Body of pancreas (tissue), 4 donors: ENCODE results near the gene SLC38A3. TPM values are rescaled to one million over a fixed set of nuclear protein-coding genes. Genes with fewer than 3 reads are reported as not detected.
A peak's percentile ranks its signal among the peaks of the same experiment; 100 is the strongest.
"Not testable (repeated sequence)": the region's sequence is repeated elsewhere in the genome, so short reads cannot be mapped to it uniquely, and the experiment has no call there.

Experiments
- ATAC-seq: fragments of 150-250 bp; one replicate; pipeline ENCODE4 v1.9.1; 2016
- DNase-seq, 4 donors: peaks; one replicate each; pipeline ENCODE4 v3.0.0-alpha.2; 2019
- H3K27ac ChIP-seq, 4 donors: fragments of 200-600 bp; sonication (generic); 1 replicate in 3 of 4; 2 replicates in 1 of 4; pipeline versions ENCODE4 v1.5.1 to v1.6.1; 2016 to 2019; ENCODE audit warnings: mild to moderate bottlenecking in 1 of 4, mixed read lengths in 1 of 4, moderate library complexity in 1 of 4
- H3K27me3 ChIP-seq, 2 donors: fragments of 200-600 bp; sonication (generic); one replicate each; pipeline ENCODE4 v1.6.0; 2016; ENCODE audit warnings: mild to moderate bottlenecking in 1 of 2
- H3K36me3 ChIP-seq, 2 donors: fragments of 200-600 bp; sonication (generic); replicated peaks in 1 of 2; 2 replicates each; pipeline ENCODE4 v1.5.1; 2016; ENCODE audit warnings: low read depth in 2 of 2; ENCODE audit not compliant: insufficient read depth in 1 of 2
- H3K4me1 ChIP-seq: fragments of 200-600 bp; sonication (generic); one replicate; pipeline ENCODE4 v1.6.0; 2016
- H3K4me3 ChIP-seq, 2 donors: fragments of 200-600 bp; sonication (generic); 1 replicate in 1 of 2; 2 replicates in 1 of 2; pipeline ENCODE4 v1.5.1; 2016 to 2019
- H3K9me3 ChIP-seq, 3 donors: fragments of 200-600 bp; sonication (generic); 1 replicate in 2 of 3; 2 replicates in 1 of 3; pipeline ENCODE4 v1.5.1; 2016
- POLR2A ChIP-seq, 3 donors: fragments of 450-650 bp; IDR thresholded peaks; one replicate each; pipeline ENCODE4 v1.6.1; 2016; ENCODE audit warnings: antibody characterized with exemption in 3 of 3, mild to moderate bottlenecking in 2 of 3
- WGBS, 2 donors: methylation state at CpG; one replicate each; pipeline ENCODE4 v1.1.5; 2017; 5-methylcytosine and 5-hydroxymethylcytosine counted together
- intact Hi-C: fragments of 100-400 bp; cut with DNase I; formaldehyde crosslinking; loops from one replicate; pipeline ENCODE4 v1.15.1; 2023
- total RNA-seq, 2 donors: library from RNA; depleted of rRNA; stranded (reverse); fragments of >200 nt; gene quantifications; one replicate each; pipeline ENCODE4 v1.1.0, GENCODE V29; 2016
- TF ChIP-seq, protein P1 (sequence below), 7 experiments: fragments of 450-650 bp in 4 of 7; fragments of 200-600 bp in 3 of 7; sonication (generic) in 3 of 7; IDR thresholded peaks; one replicate each; pipeline ENCODE4 v1.5.1; 2016 to 2019; ENCODE audit warnings: antibody characterized with exemption in 7 of 7

SLC38A3 gene
- total RNA-seq, 2 donors from 2014 or later, result 4.6 to 48.0 TPM

DNA sequence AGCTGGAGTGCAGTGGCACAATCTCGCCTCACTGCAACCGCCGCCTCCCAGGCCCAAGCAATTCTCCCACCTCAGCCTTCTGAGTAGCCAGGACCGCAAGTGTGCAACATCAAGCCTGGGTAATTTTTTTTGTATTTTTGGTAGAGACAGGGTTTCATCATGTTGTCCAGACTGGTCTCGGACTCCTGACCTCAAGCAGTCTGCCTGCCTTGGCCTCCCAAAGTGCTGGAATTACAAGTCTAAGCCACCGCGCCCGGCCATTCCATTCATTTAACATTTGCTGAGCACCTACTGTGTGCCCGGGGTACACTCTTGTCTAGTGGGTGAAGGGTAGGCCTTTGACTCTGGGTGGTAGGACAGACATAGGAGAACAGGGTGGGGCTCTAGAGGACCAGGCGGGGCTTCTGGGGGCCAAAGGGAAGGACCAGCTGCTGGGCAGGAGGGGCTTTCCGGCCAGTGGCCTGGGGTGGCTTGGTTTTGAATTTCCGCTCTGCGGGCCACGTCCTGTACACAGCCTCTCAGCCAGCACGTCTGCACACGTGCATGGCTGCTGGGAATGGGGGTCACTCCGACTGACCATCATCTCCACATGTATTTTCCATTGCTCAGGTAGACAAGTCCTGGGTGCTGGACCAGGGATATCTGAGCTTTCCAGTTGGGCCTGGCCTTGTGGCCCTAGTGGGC lies 2.4 kb downstream of the SLC38A3 start:
- H3K4me1 ChIP-seq, result peaks cover 91% of the 10 kb centered on the region
- ATAC-seq, result no peak
- H3K27ac ChIP-seq, result no peak overlapping the region
- no peaks in the 10 kb centered on the region for H3K9me3 ChIP-seq
- H3K27me3 ChIP-seq, result no peaks in the 10 kb centered on the region
- intact Hi-C loops, result no loop called here
- TF ChIP-seq, protein P1, sequence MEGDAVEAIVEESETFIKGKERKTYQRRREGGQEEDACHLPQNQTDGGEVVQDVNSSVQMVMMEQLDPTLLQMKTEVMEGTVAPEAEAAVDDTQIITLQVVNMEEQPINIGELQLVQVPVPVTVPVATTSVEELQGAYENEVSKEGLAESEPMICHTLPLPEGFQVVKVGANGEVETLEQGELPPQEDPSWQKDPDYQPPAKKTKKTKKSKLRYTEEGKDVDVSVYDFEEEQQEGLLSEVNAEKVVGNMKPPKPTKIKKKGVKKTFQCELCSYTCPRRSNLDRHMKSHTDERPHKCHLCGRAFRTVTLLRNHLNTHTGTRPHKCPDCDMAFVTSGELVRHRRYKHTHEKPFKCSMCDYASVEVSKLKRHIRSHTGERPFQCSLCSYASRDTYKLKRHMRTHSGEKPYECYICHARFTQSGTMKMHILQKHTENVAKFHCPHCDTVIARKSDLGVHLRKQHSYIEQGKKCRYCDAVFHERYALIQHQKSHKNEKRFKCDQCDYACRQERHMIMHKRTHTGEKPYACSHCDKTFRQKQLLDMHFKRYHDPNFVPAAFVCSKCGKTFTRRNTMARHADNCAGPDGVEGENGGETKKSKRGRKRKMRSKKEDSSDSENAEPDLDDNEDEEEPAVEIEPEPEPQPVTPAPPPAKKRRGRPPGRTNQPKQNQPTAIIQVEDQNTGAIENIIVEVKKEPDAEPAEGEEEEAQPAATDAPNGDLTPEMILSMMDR (IDR thresholded peaks at IDR 0.05), result no peak
- TF ChIP-seq POLR2A (IDR thresholded peaks at IDR 0.05), result no peak
- 91 to 92% methylated on average over 11 to 17 of the region's 17 CpGs for WGBS, 2 donors
- H3K36me3 ChIP-seq, result no peaks in the 10 kb centered on the region
- DNase-seq, result no peak
- no peak overlapping the region for H3K4me3 ChIP-seq

DNA sequence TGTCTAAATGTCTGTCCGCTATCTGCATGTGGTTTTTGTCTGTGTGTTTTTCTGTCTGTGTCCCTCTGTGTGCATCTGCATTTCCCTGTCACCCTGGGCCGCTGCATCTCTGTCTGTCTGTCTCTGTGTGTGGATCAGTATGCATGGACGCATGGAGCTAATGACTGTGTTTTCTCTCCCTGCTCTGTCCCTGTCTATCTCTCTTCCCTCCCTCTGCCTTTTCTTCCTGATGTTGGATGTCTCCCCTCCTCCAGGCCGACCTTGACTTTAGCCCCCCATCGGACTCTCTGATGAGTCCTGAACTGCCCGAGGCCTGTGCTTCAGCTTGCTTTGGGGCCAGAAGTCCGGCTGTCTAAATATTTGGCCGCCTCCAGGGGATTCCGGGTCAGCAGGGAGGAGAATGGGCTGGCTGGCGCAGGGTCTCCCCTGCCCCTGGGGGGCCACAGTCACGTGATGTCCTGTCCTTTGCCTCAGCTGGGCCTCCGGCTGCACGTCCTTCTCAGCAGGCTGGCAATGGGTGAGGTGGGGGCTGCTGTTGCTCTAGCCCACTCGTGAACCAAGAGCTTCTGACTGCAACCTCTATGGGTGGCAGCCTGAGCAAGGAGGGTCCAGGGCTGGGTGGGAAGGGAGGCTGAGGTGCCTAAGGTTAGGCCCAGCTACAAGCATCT lies 3.7 kb downstream of the SLC38A3 start:
- WGBS, 2 donors, result 56 to 74% methylated on average over 8 to 13 of the region's 14 CpGs
- H3K36me3 ChIP-seq, result no peaks in the 10 kb centered on the region
- H3K4me3 ChIP-seq, result no peak overlapping the region
- no peaks in the 10 kb centered on the region for H3K27me3 ChIP-seq
- no peaks in the 10 kb centered on the region for H3K9me3 ChIP-seq
- no peak for ATAC-seq
- TF ChIP-seq POLR2A (IDR thresholded peaks at IDR 0.05), result no peak
- TF ChIP-seq, protein P1 (IDR thresholded peaks at IDR 0.05), result no peak
- no peak for DNase-seq
- intact Hi-C loops, result no loop called here
- H3K27ac ChIP-seq, result peak overlapping the region in 3 of 4 donors; percentile 19 to 40 (median 39)
- H3K4me1 ChIP-seq, result peaks cover 91% of the 10 kb centered on the region

DNA sequence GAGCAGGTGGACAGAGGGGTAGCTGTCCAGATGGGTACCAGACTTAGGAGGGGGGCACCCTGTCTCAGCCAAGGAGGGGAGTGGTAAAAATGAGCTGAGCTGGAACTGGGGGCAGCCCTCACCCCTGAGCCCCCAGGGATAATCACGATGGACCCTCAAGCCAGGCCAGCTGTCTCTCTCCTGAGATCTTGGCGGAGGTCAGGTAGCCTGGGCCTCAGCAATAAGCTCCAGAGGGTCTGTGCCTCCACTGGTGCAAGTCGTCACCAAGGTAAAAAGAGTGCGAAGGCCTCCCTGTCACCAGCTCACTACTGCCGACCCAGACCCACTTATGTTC lies 5.1 kb downstream of the SLC38A3 start:
- 60 to 64% methylated on average over 1 to 5 of the region's 5 CpGs for WGBS, 2 donors
- H3K36me3 ChIP-seq, result no peaks in the 10 kb centered on the region
- H3K4me1 ChIP-seq, result peaks cover 86% of the 10 kb centered on the region
- ATAC-seq (no peak), DNase-seq (no peak)
- H3K27ac ChIP-seq, result peak overlapping the region; percentile 75 to 86 (median 79)
- H3K9me3 ChIP-seq, result no peaks in the 10 kb centered on the region
- TF ChIP-seq POLR2A (IDR thresholded peaks at IDR 0.05), result no peak
- TF ChIP-seq, protein P1 (IDR thresholded peaks at IDR 0.05), result no peak
- intact Hi-C loops, result no loop called here
- H3K27me3 ChIP-seq, result no peaks in the 10 kb centered on the region
- no peak overlapping the region for H3K4me3 ChIP-seq

DNA sequence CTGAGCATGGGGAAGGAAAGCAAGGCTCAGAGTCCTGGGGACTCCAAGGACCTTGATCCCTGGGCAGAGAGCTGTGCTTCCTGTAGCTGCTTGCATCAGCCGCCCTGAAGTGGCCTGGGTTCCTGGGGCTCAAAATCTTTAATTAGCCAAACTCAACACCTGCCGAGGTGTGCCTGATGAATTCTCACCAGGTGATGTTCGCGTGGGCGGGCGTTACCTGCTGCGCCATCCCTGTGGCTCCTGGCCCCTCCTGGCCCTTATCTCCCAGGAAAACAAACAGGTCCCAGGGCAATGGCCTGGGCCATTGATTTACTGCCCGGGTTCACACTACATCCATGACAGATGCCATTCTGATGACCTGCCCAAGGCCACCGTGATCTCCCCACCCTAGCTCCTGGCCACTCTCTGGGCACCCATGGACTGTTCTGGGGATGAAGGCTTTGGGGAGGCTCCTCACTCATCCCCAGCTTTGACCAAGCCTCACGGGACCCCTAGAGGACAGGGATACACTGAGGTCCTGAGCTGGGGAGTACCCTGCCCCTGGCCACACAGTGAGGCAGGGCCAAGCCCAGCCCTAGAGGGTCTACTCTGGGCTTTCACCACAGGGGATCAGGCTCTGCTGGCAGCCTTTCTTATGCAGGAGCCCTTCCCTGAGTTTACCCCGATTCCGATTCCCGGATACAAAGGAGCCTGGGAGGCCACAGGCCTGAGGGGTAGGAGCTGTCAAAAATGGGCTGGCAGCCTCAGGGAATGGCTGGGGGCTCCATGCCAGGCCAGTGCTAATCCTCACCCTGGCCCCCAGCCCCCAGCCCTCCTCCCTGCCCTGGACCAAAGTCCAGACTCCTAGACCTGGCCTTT lies 5.7 kb downstream of the SLC38A3 start:
- Histone ChIP-seq H3K9me3 (no peaks in the 10 kb centered on the region), H3K4me3 (no peak overlapping the region), H3K36me3 (no peaks in the 10 kb centered on the region), H3K4me1 (peaks cover 80% of the 10 kb centered on the region), H3K27me3 (no peaks in the 10 kb centered on the region), H3K27ac (peak overlapping the region; percentile 75 to 86 (median 79))
- intact Hi-C loops, result no loop called here
- TF ChIP-seq, protein P1 (IDR thresholded peaks at IDR 0.05), result no peak
- peak in 1 of 3 donors; percentile 32 for TF ChIP-seq POLR2A (IDR thresholded peaks at IDR 0.05)
- ATAC-seq (peak; percentile 63), DNase-seq (peak; percentile 54 to 84 (median 74))
- 12 to 32% methylated on average over 8 to 13 of the region's 13 CpGs for WGBS, 2 donors

DNA sequence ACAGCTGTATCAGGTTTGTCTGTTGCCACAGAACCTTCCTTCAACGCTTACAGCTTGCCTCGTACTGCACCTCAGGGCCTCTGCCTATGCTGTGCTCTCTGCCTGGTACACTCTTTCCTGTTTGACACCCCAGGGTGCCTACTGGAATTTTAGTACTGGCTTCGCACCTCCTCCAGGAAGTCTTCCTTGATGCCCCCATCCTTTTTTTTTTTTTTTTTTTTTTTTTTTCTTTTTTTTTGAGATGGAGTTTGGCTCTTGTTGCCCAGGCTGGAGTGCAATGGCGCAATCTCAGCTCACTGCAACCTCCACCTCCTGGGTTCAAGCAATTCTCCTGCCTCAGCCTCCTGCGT lies 6.3 kb downstream of the SLC38A3 start:
- H3K9me3 ChIP-seq, DNase-seq, H3K4me3 ChIP-seq, H3K36me3 ChIP-seq, ATAC-seq, intact Hi-C loops, H3K27me3 ChIP-seq: not testable (repeated sequence)
- WGBS, 2 donors, result 58 to 65% methylated on average over 4 to 5 of the region's 5 CpGs
- Histone ChIP-seq H3K27ac (peak overlapping the region; percentile 75 to 88 (median 83)), H3K4me1 (peaks cover 74% of the 10 kb centered on the region)
